HG02884 (cell line): ENCODE data around the gene USP4.
"Not testable (repeated sequence)": the region's sequence is repeated elsewhere in the genome, so short reads cannot be mapped to it uniquely, and the experiment has no call there.

Source experiments
- ATAC-seq: cut with Tn5 transposase; IDR thresholded peaks from one replicate; pipeline ENCODE4 v1.9.1; 2021; ENCODE audit warnings: mild to moderate bottlenecking, moderate library complexity; ENCODE audit not compliant: unreplicated experiment

Gene USP4

DNA sequence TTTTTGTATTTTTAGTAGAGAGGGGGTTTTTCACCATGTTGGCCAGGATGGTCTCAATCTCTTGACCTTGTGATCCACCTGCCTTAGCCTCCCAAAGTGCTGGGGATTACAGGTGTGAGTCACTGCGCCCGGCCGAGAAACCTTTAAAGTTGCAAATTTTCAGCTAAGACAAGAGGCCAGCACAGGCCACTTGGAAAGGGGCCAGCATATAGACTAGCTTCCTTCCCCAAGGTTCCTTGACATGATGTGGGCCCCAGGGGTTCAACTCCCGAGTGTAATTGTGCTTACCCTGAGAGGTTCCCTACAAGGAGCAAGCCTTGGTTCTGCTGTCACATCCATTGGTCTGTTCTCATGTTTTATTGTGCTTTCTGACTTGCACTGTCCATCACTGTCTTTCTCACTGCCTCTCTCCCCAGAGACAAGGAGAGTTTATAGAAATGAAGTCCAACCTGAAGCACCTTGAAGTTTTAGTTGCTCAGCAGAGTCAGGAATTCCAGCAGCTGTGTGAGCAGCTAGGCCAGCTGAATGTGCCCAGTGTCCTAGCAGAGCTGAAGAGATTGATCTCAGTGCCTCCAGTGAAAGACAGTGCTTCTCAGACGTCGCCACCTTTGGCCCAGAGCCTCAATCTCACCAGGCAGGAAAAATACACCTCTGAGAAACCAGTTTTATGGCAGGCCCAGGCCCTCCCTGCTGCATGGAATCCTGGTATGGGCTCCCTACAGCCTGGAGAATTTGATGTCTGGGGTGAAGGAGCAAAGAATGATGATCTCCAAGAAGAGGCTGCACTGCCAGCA is 83.9 kb downstream of the USP4 start:
- ATAC-seq: no peak

DNA sequence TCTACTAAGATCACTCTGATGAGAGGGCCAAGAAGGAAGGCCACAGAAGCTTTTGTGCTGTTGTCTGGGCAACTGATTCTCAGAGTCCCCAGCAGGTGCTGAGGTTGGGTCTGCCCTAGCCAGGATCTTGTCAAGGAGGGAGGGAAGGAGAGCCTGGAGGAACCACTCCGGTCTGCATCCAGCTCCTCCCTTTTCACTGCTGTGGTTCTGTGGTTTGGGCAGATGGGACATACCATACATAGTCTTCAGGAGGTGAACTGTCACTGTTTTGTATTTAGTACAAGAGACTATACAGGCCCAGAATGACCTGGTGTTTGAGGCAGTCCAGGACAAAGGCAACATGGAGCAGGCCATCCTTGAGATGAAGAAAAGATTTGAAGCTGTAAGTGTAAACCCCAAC is 84.7 kb downstream of the USP4 start:
- no peak for ATAC-seq

DNA sequence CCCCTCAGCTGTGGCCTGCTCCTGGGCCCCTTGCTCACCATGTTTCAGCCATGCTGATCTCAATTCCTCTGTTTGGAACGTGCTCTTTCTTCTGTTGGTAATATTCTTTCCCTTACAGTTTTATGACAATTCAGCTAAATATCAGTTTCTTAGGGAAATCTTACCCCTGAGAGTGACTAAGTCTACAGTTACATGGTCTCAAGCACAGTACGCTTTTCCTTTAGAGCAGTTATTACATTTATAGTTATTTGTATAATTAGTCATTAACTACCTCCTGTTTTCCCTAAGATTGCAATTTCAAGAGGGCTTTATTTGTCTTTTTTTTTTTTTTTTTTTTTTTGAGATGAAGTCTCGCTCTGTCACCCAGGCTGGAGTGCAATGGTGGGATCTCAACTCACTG is 86.3 kb downstream of the USP4 start:
- ATAC-seq: no peak

DNA sequence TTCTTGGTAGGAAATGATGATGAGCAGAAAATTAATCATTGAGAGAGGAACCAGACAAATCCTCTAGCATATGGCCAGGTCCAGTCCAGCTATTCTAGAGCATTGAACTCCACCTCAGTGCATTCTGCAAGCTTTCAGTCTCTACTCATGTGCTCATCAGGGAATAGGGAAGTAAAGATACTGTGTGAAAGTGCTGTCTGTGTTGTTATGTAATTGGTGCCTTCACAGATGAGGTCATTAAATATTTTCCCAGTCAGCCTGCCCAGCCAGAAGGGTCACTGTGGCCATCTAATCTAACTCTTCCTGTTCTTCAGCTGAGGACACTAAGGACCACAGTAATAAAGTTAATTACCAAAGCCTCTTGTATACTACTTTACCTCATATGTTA is 91.0 kb downstream of the USP4 start:
- no peak for ATAC-seq

DNA sequence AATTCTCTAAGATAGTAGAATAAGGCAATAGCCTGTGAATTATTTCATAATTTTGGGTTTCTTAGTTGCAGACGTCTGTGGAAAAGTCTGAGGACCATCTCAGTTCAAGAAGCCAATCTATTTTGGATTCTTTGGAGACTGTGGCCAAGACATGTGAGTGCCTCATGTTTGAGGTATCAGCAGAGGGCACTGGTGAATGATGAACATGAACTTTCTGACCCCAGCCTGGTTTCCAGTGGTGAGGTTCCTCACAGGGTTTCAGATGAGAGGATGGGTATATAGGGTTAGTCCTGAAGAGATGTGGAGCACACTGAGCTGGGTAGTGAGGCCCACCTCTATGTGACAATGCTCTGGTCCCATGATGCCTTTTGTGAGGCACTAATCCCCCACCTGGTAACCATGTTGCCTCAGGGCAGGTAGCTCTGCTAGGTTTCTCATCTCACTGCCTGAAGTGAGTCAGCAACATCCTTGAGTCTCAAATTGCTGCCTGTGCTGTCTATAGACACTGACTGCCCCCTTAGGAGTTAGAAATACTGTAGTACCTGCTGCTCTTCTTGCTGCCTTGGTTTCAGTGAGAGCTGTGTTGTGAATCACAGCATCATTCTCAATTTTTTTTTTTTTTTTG is 95.2 kb downstream of the USP4 start:
- ATAC-seq: no peak

DNA sequence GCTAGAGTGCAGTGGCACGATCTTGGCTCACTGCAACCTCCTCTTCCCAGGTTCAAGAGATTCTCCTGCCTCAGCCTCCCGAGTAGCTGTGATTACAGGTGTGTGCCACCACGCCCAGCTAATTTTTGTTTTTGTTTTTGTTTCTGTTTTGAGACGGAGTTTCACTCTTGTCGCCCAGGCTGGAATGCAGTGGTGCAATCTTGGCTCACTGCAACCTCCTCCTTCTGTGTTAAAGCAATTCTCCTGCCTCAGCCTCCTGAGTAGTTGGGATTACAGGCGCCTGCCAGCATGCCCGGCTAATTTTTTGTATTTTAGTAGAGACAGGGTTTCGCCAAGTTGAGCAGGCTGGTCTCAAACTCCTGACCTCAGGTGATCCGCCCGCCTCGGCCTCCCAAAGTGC is 99.8 kb downstream of the USP4 start:
- ATAC-seq: not testable (repeated sequence)

DNA sequence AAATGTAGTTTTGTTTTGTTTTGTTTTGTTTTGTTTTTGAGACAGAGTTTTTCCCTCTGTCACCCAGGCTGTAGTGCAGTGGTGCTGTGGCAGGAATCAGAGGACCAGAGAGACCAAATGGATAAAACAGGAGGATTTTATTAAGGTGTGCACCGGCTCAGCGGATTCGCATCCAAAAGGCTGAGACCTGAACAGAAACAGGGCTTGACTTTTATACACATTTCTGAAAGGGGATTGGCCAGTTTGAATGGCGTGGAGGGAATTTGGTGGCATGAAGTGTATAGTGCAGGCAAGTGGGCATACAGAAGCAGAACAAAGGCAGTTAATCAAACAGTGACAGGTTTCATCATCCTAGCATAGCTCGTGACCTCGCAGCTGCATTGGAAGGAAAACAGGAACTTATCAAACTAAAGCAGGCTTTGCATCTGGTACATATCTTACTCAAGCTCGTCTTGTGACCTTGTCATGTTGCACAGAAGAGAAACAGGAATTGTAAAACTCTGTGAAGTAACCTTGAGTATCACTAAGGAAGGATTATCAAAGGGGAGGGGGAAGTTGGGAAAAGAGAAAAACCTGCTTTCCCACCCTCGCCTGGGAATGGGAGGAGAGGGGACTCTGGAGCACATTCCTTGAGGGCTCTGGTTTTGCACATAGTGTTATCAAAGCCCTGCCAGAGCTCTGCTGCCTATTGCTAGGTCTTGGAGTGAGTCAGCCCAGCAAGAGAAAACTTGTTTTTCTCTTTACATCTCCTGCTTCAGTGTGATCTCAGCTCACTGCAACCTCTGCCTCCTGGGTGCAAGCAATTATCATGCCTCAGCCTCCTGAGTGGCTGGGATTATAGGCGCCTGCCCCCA is 101.4 kb downstream of the USP4 start:
- no peak for ATAC-seq

DNA sequence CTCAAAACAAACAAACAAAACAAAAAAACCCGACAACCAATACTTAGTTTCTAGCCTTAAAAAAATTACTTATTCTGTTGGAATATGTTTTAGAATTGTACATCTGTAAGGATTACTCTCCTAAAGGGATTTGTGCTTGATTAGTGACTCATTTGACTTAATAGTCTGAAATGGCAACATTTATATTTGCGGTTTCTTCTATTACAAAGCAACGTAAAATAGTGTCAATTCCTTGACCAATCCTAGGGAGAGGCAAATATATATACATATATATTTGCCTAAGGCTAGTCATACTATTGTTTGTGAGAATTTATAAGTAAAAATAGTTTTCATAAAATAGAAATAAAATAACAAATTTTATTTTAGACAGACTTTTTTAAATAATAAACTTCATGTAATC is 102.5 kb downstream of the USP4 start:
- ATAC-seq: no peak

DNA sequence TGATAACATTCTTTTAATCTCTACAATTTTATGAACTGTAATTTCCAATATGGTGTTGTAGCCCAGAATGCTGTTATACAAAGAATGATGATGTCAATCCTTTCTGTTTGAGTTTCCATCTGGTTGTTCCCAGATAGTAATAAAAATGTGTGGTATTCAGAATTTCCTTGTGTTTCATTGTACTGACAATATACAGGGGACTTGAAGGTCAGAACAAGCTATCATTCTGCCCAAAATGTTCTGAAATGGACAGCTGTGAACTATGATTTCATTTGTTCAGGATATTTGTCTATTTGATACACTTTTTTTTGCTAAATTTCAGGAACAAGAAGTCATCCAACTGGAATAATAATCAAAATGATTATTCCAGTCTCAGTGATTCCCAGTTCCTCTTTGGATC is 103.6 kb downstream of the USP4 start:
- no peak for ATAC-seq

DNA sequence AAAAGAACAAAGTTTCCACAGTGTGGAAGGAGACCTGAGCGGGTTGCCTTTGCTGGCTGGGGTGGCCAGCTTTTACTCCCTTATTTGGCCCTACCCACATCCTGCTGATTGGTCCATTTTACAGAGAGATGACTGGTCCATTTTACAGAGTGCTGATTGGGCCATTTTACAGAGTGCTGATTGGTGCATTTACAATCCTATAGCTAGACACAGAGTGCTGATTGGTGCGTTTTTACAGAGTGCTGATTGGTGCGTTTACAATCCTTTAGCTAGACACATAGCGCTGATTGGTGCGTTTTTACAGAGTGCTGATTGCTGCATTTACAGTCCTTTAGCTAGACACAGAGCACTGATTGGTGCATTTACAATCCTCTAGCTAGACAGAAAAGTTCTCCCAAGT is 111.0 kb downstream of the USP4 start:
- ATAC-seq: not testable (repeated sequence)
